HUES6 (cell line): ENCODE results near the gene MDP1.

Experiments
- H3K27ac ChIP-seq: 2 replicates; pipeline ENCODE4 v1.7.0; 2013; ENCODE audit warnings: low read depth, mild to moderate bottlenecking, low read length, inconsistent platforms
- H3K27me3 ChIP-seq: 2 replicates; pipeline ENCODE4 v1.6.1; 2013; ENCODE audit warnings: low read length; ENCODE audit not compliant: control insufficient read depth, insufficient read depth
- H3K36me3 ChIP-seq: 2 replicates; pipeline ENCODE4 v1.6.1; 2013; ENCODE audit warnings: low read length; ENCODE audit not compliant: control insufficient read depth, insufficient read depth
- H3K4me1 ChIP-seq: 2 replicates; pipeline ENCODE4 v1.6.1; 2013; ENCODE audit warnings: low read length; ENCODE audit not compliant: control insufficient read depth, insufficient read depth
- H3K4me3 ChIP-seq: 2 replicates; pipeline ENCODE4 v1.5.1; 2013; ENCODE audit warnings: low read depth, low read length
- H3K9ac ChIP-seq: one replicate; pipeline ENCODE4 v1.6.1; 2013; ENCODE audit warnings: mild to moderate bottlenecking, low read length
- H3K9me3 ChIP-seq: 2 replicates; pipeline ENCODE4 v1.6.1; 2013; ENCODE audit warnings: low read depth, low read length; ENCODE audit not compliant: control insufficient read depth, insufficient read depth

Gene MDP1

DNA sequence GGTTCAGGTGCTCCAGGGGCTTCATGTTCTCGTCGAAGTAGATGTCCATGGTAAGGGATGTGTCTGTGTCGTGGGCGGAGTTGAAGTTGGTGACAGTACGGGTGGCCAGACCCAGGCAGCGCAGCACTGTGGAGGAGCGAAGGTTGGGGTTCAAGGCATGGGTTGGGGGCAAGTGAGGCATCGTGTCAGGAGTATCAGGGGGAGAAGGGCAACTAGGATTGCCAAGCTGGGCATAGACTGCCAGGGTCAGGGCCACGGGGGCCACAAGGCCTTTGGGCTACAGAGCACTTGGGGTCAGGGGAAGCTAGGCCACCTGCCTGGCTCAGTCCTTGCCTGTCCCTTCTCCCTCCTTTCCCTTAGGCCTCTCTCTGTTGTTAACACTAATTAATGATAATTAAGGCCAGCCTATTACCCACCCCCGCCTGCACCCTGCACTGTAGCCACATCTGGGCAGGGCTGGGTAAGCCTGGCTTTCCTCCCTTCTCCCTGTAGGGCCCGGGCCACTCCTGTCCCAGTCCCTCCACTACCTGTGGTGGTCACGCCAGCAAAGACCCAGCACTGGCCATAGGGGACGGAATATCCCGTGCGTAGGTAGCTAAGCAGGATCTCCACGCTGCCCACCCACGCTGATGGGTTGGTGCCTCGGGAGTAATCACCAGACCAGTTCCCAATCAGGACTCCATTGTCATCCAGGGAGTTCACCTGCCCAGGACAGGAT lies 42.8 kb upstream of the MDP1 start:
- Histone ChIP-seq H3K4me1 (peaks cover 9% of the 10 kb centered on the region; the same call in 1 of the 2 replicates), H3K4me3 (no peak overlapping the region), H3K9ac (no peak overlapping the region), H3K36me3 (peaks cover 5% of the 10 kb centered on the region; the same call in 1 of the 2 replicates), H3K9me3 (no peaks in the 10 kb centered on the region), H3K27ac (no peak overlapping the region), H3K27me3 (no peaks in the 10 kb centered on the region)

GRCh38 chr14:24258119-24258518 lies 42.3 kb upstream of the MDP1 start:
- H3K36me3 ChIP-seq = peaks cover 5% of the 10 kb centered on the region; the same call in 1 of the 2 replicates
- no peak overlapping the region for H3K4me3 ChIP-seq
- no peak overlapping the region for H3K9ac ChIP-seq
- no peaks in the 10 kb centered on the region for H3K9me3 ChIP-seq
- no peaks in the 10 kb centered on the region for H3K27me3 ChIP-seq
- H3K4me1 ChIP-seq = peaks cover 7% of the 10 kb centered on the region; the same call in 1 of the 2 replicates
- no peak overlapping the region for H3K27ac ChIP-seq

- H3K27me3 ChIP-seq = no peaks in the 10 kb centered on the region
- H3K36me3 ChIP-seq = peaks cover 5% of the 10 kb centered on the region; the same call in 1 of the 2 replicates
- H3K27ac ChIP-seq = no peak overlapping the region
- H3K9me3 ChIP-seq = no peaks in the 10 kb centered on the region
- no peak overlapping the region for H3K9ac ChIP-seq
- no peak overlapping the region for H3K4me3 ChIP-seq
- peaks cover 7% of the 10 kb centered on the region; the same call in 1 of the 2 replicates for H3K4me1 ChIP-seq
Measured at GRCh38 chr14:24256960-24257359, 41.1 kb upstream of the MDP1 start.

- no peak overlapping the region for H3K4me3 ChIP-seq
- H3K27ac ChIP-seq = no peak overlapping the region
- H3K36me3 ChIP-seq = peaks cover 5% of the 10 kb centered on the region; the same call in 1 of the 2 replicates
- no peaks in the 10 kb centered on the region for H3K9me3 ChIP-seq
- H3K27me3 ChIP-seq = no peaks in the 10 kb centered on the region
- peaks cover 7% of the 10 kb centered on the region; the same call in 1 of the 2 replicates for H3K4me1 ChIP-seq
- no peak overlapping the region for H3K9ac ChIP-seq
Measured at GRCh38 chr14:24255931-24256711, 40.3 kb upstream of the MDP1 start.

- no peak overlapping the region for H3K27ac ChIP-seq
- no peak overlapping the region for H3K9ac ChIP-seq
- H3K4me3 ChIP-seq = no peak overlapping the region
- peaks cover 5% of the 10 kb centered on the region; the same call in 1 of the 2 replicates for H3K36me3 ChIP-seq
- peaks cover 7% of the 10 kb centered on the region; the same call in 1 of the 2 replicates for H3K4me1 ChIP-seq
- H3K27me3 ChIP-seq = no peaks in the 10 kb centered on the region
- H3K9me3 ChIP-seq = no peaks in the 10 kb centered on the region
Measured at GRCh38 chr14:24255438-24255837, 39.6 kb upstream of the MDP1 start.

DNA sequence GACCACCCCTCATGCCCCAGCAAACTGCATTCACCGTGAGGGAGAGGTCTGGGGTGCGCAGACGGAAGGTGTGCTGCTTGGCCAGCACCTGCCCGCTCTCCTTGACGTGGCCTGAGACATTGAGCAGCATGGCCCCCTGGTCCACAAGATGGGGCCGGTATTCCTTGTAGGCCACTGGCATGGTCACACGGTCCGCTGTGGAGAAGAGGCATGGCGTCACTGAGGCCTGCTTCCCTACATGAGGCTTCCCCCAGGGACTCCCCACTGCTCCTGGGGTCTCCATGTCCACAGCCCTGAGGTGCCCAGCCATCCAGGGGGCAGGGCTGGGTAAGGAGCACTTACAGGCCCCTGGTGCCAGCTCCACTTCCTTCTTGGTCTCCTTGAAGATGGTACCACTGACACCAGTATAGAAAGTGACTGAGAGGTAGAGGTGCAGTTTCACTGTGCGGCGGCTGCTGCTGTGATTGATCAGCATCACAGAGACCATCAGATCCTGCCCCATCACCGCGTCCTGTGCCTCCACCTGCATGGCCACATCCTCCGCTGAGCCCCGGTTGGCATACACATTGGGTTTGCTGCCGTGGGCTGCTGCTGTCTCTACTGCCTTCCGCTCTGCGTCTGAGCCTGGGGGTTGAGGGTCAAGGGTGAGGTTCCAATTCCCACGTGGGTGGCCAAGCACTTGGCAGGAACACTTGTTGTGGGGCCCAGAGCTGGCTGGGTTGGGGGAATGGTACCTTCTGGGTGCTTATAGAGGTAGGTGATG lies 38.9 kb upstream of the MDP1 start:
- Histone ChIP-seq H3K4me1 (peaks cover 7% of the 10 kb centered on the region; the same call in 1 of the 2 replicates), H3K9ac (no peak overlapping the region), H3K36me3 (peaks cover 5% of the 10 kb centered on the region; the same call in 1 of the 2 replicates), H3K4me3 (no peak overlapping the region), H3K27ac (no peak overlapping the region), H3K9me3 (no peaks in the 10 kb centered on the region), H3K27me3 (no peaks in the 10 kb centered on the region)

DNA sequence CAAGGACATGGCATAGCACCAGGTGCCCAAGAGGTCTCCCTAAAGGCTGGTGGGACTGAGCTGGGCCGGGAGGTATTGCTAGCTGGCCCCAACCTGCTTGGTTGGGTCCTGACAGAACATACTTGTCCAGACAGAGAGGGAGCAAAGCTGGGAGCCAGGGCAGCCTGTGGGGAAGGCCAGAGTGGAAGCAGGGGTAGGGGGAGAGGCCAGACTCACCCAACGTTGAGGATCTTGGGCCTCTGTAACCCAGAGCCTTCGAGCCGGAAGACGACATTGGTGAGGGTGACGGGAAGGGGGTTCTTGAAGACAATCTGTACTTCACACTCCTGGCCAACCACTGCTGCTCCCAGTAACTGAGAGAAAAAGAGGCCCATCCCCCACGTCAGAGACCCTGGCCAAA lies 38.1 kb upstream of the MDP1 start:
- Histone ChIP-seq H3K9me3 (no peaks in the 10 kb centered on the region), H3K27me3 (no peaks in the 10 kb centered on the region), H3K27ac (no peak overlapping the region), H3K36me3 (peaks cover 5% of the 10 kb centered on the region; the same call in 1 of the 2 replicates), H3K9ac (no peak overlapping the region), H3K4me1 (peaks cover 4% of the 10 kb centered on the region; the same call in 1 of the 2 replicates), H3K4me3 (no peak overlapping the region)

- Histone ChIP-seq H3K36me3 (peaks cover 5% of the 10 kb centered on the region; the same call in 1 of the 2 replicates), H3K27ac (no peak overlapping the region), H3K27me3 (no peaks in the 10 kb centered on the region), H3K4me3 (no peak overlapping the region), H3K4me1 (no peaks in the 10 kb centered on the region), H3K9me3 (no peaks in the 10 kb centered on the region), H3K9ac (no peak overlapping the region)
Measured at GRCh38 chr14:24252289-24253124, 36.6 kb upstream of the MDP1 start.

GRCh38 chr14:24251880-24252288 lies 36.0 kb upstream of the MDP1 start:
- H3K27ac ChIP-seq = no peak overlapping the region
- H3K9me3 ChIP-seq = no peaks in the 10 kb centered on the region
- H3K4me3 ChIP-seq = no peak overlapping the region
- H3K36me3 ChIP-seq = peaks cover 5% of the 10 kb centered on the region; the same call in 1 of the 2 replicates
- H3K9ac ChIP-seq = no peak overlapping the region
- H3K4me1 ChIP-seq = no peaks in the 10 kb centered on the region
- no peaks in the 10 kb centered on the region for H3K27me3 ChIP-seq

DNA sequence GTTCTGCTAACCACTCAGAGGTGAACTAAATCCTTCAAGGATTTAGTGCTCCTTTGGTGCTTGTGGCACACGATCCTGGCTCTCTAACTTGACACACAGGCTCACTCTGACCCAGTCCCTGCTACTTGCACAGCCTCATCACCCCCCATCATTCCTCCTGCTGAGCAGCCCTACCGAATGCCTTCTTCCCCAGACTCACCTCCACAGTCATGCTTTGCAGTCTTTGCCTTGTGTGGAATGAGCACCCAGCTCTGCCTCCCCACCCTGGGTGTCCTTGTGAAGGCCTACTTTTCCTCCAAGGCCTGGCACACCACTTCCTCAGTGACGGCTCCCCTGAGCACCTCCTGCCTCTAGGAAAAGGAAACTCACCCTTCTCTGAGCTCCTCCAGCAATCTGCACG lies 34.5 kb upstream of the MDP1 start:
- Histone ChIP-seq H3K9ac (no peak overlapping the region), H3K4me1 (no peaks in the 10 kb centered on the region), H3K27ac (no peak overlapping the region)

More for the DNA sequence above, 34.5 kb upstream of the MDP1 start:
- Histone ChIP-seq H3K4me3 (no peak overlapping the region), H3K27me3 (no peaks in the 10 kb centered on the region), H3K9me3 (no peaks in the 10 kb centered on the region), H3K36me3 (peaks cover 5% of the 10 kb centered on the region; the same call in 1 of the 2 replicates)
